HG03066 (cell line): Measurements from ENCODE around the gene RNF186.
"Not testable (repeated sequence)": the region's sequence is repeated elsewhere in the genome, so short reads cannot be mapped to it uniquely, and the experiment has no call there.

ENCODE experiments used
- ATAC-seq: cut with Tn5 transposase; IDR thresholded peaks from one replicate; pipeline ENCODE4 v1.9.1; 2021; ENCODE audit warnings: low read depth; ENCODE audit not compliant: unreplicated experiment

Gene RNF186, protein sequence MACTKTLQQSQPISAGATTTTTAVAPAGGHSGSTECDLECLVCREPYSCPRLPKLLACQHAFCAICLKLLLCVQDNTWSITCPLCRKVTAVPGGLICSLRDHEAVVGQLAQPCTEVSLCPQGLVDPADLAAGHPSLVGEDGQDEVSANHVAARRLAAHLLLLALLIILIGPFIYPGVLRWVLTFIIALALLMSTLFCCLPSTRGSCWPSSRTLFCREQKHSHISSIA

DNA sequence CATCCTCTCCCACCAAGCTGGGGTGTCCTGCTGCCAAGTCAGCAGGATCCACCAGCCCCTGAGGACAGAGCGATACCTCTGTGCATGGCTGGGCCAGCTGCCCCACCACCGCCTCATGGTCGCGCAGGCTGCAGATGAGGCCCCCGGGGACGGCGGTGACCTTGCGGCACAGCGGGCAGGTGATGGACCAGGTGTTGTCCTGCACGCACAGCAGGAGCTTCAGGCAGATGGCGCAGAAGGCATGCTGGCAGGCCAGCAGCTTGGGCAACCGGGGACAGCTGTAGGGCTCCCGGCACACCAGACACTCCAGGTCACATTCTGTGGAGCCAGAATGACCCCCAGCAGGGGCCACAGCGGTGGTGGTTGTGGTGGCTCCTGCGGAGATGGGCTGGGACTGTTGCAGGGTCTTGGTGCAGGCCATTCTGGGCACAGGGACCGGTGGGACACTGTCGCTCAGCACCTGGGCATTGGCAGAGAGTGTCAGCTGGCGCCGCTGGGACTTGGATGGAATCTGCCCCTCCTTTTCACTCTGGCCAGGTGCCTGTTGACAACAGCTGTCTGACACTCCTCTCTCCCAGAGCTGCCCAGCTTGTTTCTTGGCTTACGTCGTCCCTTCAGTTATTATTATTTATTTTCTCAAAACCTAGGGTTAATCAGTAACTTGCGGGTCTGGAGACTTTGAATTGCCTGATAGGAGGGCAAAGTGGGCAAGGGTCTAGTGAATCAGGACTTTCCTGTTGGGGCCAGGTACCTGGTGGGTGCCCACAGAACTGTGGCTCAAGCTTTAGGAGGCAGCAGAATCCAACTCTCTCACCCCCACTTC is at the start of gene RNF186:
RNF186 (minus strand) TSS at position 603 of the 823 bp plus-strand sequence; CDS start at position 421, 182 bp downstream.
- no peak for ATAC-seq

DNA sequence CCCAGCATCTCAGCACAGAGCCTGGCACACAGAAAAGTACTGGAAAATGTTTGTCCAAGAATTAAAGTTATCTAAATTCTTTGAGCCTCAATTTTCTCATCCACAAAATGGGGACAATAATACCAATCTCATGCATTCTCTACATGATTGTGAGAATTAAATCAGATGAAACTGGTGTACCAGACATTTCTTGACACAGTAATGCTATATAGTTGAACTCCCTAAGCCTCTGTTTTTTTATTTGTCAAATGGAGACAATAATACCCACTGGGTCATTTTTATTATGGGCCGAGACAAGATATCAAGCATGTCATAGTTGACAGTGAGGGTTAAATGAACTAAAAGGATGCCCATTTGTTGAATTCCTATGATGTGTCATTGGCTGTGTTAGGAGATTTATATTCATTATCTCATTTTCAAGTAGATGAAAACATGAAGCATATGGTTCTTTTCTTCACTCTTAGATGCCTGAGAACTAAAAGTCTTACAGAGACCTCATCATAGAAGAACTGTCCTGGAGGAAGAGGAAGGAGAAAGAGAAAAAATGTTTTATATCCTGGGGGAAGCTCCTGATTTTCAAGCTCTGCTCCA is 49.6 kb upstream of the RNF186 start:
- ATAC-seq, result no peak

DNA sequence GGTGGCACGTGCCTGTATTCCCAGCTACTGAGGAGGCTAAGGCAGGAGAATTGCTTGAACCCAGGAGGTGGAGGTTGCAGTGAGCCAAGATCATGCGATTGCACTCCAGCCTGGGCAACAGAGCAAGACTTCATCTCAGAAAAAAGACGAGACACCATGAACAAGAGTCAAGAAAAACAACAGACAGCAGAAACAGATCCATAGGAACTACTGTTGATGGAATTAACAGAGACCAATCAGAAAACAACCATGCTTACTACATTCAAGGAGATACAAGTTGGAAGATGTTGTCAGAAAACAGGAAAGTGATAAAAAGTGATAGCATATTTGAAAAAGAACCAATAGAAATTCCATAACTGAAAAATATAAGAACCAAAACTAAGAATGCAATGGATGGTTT is 47.9 kb upstream of the RNF186 start:
- no peak for ATAC-seq

DNA sequence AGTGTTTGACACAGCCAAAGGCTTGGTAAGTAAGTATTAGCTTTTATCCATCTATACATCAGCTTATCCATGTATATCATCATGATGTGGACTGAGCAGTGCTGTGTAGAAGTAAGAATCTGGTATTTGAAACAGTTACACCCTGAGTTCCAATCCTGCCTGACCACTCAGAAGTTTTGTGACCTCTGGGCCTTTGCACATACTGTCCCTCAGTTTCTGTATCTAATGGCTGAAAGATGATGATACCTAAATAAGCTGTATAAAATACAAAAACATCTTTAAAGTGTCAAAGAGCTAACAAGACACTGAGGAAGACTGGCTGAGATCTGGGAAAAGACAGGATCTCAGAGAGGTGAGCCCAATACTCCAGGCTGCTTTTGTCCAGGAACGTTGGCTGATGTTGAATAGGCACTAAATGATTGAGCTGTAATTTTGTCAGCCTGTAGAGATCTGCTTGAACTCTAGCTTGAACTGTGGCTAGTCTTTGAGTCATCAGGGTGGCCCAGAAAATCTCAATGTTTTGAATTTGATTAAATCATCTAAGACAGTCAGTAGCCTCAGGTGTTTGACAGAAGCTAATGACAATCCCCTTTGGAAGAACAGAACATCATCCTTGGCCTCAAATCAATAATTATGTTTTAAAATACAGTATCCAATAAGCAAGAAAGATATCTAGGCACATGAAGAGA is 46.9 kb upstream of the RNF186 start:
- ATAC-seq, result no peak

DNA sequence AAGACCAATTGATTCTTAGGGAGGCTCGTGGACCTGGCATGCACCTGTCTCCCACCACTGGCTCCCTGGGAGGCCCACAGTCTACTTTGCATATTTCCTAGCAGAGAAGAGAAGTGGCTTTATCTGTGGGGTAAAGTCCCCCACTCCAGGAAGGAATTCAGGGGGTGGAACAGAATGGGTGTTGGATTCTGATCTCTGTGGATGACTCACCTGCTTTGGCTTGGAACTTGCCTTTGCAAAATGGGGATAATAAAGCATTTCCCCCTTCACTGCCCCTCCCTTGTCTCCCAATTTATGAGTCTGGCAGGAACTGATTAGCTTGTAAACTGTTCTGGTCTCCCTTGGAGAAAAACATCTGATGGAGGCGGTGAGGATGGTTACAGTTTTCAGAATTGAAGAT is 46.0 kb upstream of the RNF186 start:
- ATAC-seq, result no peak

DNA sequence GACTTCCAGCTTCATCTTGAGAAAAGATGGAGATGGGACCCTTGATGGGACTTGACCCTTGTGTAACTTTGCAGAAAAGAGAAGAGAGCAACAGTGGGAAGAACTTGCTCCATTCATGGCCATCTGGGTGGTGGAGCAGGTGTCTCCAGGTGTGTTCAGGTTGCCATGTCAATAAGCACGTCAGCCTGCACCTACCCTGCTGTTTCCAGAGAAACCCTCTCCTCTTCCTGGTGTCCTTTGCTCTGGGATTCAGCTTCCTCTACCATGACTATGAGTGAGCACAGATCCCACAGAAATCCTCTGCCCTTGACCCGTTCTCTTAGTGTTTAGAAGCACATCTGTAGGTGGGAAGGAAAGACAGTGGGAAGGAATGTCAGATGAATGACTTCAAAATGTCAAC is 45.3 kb upstream of the RNF186 start:
- no peak for ATAC-seq

DNA sequence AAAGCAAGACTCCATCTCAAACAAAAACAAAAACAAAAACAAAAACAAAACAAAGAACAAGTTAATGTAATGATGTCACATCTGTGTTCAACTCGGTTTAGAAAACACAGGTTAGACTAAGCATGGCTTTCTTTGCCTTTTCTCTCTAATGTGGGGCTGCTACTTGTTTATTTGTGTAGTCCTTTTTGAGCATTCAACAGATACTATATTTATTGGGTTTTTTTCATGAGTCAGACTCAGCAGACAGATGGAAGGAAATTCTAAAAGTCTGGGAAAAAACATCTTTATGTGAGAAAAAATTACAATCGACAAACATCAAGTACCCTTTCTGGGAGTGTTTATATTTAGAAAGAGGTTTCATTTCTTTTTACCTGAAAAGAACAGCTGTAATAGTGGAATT is 44.8 kb upstream of the RNF186 start:
- no peak for ATAC-seq

DNA sequence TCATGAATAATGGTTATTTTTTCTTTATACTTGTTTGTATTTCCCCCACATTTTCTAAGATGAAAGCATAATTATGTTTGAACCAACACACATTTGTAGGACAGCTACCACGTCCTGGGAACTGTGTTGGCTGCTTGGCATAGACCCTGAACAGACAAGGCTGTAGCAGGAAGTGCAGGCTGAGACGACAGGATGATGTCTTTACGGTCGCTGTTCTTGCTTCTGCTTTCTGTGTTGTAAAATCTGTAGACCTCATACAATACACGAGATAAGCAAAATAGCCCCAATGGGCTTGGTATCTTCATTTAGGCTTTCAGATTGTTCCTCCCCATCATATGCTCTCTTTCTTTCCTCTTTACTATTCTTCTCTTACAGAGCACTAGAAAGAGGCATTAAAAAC is 43.8 kb upstream of the RNF186 start:
- ATAC-seq, result no peak

DNA sequence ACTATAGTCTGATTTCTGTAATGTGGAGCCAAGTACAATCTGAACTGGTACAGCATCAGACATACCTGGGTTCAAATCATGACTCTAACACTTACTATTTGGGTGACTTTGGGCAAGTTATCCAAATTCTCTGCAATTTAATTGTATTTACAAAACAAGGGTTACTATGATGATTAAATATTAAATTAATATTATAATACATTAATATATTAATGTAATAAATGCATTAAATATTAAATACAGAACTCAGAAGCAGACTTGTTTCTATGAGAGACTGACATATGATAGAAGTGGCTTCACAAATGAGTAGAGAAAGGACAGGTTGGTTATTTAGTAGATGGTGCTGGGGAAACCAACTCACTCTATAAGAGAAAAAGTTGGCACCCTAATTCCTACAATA is 39.8 kb upstream of the RNF186 start:
- no peak for ATAC-seq

DNA sequence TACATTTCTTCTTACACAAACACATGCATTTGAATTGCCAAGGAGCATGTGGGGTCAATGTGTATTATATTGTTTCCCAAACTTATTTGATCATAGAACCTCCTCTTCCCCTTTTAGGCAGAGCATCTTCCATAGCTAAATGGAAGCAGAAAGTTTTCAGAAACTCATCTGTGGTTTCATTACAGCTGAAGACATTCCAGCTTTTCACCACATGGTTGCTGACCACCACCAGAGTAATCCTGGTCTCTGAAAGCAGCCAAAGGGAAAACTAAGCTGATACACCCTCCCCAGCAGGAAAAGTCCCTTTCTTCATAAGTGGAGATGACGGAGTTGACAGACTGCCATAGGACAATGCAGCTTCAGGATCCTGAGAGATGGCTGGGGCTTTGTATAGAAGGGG is 37.0 kb upstream of the RNF186 start:
- ATAC-seq, result no peak

DNA sequence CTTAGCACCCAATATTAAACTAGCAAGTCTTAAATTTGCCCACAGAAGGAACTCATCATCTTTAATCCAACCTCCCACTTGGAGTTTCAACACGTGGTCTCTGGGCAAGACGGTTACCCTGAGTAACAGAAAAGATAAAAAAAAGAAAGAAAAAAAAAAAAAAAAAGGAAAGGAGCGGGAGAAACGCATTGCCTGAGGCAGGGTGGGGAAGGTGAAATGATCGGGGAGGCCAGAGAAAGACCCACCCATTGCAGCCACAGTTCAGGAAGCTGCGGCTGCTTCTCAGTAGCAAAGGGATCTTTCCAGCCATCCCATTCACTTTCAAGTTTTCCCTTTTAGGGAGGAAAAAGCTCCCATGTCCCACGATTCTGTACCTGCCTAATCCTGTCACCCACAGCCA is 35.1 kb upstream of the RNF186 start:
- ATAC-seq, result no peak

DNA sequence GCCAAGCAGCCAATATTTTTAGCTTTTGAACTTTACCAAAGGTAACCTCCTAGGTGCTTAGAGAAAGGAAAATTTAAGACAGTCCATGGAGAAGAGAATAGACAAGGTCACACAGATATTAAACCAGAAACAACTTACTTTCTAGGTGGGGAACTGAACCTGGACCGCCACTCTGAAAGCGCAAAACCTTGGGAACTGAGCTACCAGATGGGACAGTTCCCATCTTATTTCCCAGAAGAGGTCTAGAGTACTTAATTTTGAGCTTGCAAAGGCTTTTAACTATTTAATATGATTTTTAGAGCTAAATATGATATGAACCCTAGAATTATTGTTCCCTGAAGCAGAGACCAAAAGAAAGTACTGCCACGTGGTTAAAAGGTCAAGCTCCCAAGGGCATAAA is 34.2 kb upstream of the RNF186 start:
- ATAC-seq, result not testable (repeated sequence)

DNA sequence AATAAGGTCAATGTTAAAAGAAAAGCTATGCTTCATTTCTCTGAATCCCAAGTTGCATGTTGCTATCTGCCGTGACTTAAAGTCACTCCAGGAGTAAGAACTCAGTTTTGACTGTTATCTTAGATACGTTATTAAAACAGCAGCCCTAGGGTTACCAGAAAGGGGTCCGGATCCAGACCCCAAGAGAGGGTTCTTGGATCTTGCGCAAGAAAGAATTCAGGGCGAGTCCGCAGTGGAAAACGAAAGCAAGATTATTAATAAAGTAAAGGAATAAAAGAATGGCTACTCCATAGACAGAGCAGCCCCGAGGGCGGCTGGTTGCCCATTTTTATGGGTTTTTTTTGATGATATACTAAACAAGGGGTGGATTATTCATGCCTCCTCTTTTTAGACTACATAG is 32.3 kb upstream of the RNF186 start:
- ATAC-seq, result not testable (repeated sequence)

DNA sequence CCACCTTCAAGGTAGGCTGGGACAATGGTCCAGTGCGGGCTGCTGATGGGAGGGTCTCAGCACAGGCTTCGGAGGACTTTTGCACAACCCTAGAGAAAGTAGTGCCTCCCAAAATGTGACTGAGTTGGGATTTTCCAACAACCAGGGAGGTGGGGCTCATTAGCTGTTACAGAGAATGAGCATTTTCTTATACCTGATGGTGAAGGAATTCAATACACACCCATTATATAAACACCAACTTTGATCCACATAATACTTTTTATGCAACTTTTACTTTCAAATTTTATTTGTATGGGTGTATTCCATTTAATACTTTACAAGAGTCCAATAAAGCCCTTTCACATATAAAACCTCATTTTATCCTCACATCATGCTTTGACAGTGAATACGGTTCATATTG is 31.3 kb upstream of the RNF186 start:
- no peak for ATAC-seq

DNA sequence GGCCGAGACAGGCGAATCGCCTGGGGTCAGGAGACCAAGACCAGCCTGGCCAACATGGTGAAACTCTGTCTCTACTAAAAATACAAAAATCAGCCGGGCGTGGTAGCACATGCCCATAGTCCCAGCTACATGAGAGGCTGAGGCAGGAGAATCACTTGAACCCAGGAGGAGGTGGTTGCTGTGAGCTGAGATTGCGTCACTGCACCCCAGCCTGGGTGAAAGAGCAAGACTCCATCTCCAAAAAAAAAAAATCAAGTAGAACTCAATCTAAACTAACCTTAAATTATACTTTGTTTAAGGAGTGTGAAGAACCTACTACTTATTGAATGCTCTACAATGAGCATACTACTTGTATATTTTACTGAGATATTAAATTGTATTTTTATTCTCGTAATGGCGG is 30.5 kb upstream of the RNF186 start:
- no peak for ATAC-seq

DNA sequence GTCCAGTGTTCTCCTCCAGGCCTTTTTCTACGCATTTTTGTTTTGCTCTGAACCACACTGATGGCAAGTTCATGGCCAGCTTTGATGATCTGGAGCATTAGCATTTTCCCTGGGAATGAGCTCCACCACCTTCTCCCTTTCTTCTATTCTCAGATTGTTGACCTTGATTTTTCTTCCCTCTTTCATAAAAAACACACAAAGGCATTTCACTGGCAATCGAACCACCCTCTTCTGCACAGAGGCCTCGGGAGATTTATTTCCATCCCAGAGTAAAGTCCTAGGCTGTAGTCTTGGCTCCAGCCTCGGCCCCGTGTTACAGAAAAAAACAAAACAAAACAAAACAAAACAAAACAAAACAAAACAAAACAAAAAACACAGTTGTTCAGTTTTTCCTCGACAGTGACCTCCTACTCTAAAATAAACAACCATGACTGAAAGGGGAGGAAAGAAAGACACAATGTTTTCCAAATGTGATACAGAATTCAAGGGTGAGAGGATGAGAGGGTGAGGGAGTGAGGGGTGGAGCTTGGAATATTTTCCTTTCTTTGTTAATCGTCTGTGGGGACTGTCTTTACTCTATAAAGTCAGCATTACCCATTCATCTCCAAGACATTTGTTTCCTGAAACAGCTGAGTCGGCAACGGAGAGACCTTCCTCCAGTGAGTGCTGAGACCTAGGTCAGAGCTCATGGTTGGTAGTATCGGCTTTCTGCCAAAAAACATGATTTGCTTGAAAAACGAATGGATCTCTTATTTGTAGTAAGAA is 29.8 kb upstream of the RNF186 start:
- ATAC-seq, result no peak

DNA sequence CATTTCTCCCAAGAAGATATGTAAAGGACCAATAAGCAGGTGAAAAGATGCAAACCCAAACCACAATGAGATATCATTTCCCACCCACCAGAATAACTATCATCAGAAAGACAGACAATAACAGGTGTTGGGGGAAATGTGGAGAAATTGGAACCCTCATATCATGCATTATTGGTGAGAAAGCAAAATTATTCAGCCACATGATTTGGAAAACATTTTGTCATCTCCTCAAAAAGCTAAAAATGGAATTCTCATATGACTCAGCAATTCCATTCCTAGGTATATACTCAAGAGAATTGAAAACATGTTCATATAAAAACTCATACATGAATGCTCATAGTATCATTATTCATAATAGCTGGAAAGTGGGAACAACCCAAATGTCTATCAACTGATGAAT is 25.1 kb upstream of the RNF186 start:
- ATAC-seq, result no peak

DNA sequence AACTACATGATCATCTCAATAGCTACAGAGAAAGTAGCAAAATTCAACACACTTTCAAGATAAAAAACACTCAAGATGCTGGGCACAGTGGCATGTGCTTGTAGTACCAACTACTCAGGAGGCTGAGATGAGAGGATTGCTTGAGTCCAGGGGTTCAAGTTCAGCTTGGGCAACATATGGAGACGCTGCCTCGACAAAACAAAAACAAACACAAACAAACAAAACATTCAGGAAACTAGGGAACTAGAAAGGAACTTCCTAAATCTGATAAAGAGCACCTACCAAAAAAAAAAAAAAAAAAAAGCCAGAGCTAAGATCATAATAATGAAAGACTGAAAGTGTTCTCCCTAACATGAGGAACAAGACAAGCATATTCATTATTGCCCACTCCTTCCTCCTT is 22.8 kb upstream of the RNF186 start:
- no peak for ATAC-seq

DNA sequence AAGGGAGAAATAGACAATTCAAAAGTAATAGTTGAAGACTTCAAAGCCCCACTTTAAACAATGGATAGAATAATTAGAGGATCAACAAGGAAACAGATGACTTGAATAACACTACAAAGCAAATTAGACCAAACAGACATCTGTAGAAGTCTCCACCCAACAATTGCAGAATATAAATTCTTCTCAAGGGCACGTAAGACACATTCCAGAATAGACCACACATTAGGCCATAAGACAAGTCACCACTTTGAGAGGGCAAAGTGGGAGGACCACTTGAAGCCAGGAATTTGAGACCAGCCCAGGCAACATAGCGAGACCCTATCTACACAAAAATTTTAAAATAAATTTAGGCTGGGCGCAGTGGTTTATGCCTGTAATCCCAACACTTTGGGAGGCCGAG is 20.5 kb upstream of the RNF186 start:
- ATAC-seq, result no peak

DNA sequence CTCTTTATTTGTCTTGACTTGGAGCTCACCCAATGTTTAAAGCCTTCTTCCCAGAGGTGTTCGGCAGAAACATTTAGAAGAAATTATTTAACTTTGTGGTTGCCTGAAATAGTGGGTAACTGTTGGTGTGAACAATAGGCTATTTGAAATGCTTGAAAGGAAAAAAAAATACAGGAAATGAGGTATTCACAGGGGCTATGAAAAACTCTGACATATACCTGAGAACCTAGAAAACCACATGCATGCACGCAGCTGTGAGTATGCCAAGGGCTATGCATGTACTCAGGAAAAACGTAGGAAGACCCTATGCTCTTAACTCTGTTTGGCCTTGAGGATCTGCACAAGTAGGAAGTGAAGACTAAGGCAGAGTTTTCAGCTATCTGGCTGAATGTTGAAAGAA is 16.4 kb upstream of the RNF186 start:
- no peak for ATAC-seq

DNA sequence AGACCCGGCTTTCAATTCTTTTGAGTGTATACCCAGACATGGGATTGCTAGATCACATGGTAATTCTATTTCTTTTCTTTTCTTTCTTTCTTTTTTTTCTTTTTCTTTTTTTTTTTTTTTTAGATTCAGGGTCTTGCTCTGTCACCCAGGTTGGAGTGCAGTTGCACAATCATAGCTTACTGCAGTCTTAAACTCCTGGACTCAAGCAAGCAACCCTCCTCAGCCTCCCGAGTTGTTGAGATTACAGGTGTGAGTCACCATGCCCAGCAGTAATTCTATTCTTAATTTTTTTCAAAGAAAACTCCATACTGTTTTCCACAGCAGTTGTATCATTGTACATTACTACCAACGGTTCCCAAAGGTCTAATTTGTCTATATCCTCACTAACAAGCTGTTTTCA is 13.5 kb upstream of the RNF186 start:
- no peak for ATAC-seq
